K562 (cell line): ENCODE measurements around the gene GTSE1. TPM values are rescaled to one million over a fixed set of nuclear protein-coding genes. Genes with fewer than 3 reads are reported as not detected.

Source experiments
- ATAC-seq: fragments of 200-7000 bp; cut with Tn5 transposase; 3 replicates; pipeline ENCODE4 v1.9.1; 2020; ENCODE audit warnings: moderate library complexity
- Bru-seq: library from RNA; stranded (reverse); fragments of 400-500 nt; gene quantifications from one replicate; lab custom pipeline; 2021; lab: Mats Ljungman, UMichigan
- BruChase-seq, 2 experiments: library from RNA; stranded (reverse); fragments of 400-500 nt; gene quantifications; one replicate each; lab custom pipeline; 2021; lab: Mats Ljungman, UMichigan
- BruUV-seq: library from RNA; stranded (reverse); fragments of 400-500 nt; replicated peaks from 2 replicates; lab custom pipeline; 2021; lab: Mats Ljungman, UMichigan
- CTCF ChIA-PET: fragments of 300-600 bp; formaldehyde crosslinking; extraction: SDS; loops from one replicate; lab custom pipeline; 2021; ENCODE audit warnings: low intra/inter-chr PET ratio; lab: Yijun Ruan, JAX
- POLR2A ChIA-PET: fragments of 300-600, 350-650 bp; sonication (Branson Sonifier 250); formaldehyde crosslinking; extraction: SDS; loops from one replicate; lab custom pipeline; 2021; ENCODE audit warnings: antibody characterized with exemption, inconsistent platforms; lab: Yijun Ruan, JAX
- DNase-seq, 4 experiments: peaks; one replicate each; pipeline versions ENCODE4 v3.0.0 to v3.0.0-alpha.2; 2011 to 2018; ENCODE audit warnings: low spot score in 3 of 4, mixed read lengths in 3 of 4; ENCODE audit errors: extremely low read depth in 1 of 4
- FAIRE-seq: peaks from 2 replicates; lab custom pipeline; 2011; peaks lifted over from hg19 to GRCh38; lab: Jason Lieb, UNC
- H2AFZ ChIP-seq: 2 replicates; pipeline ENCODE4 v1.6.0; 2011; ENCODE audit warnings: low read depth, low read length, control low read depth, inconsistent platforms
- H3K27ac ChIP-seq: fragments of 200-600 bp; 3 replicates; pipeline ENCODE4 v1.8.0; 2011; ENCODE audit warnings: low read depth, mild to moderate bottlenecking, control low read depth, inconsistent platforms, low read length, moderate library complexity, mixed read lengths; ENCODE audit errors: extremely low read depth
- H3K27me3 ChIP-seq, 2 experiments: fragments of 300-600 bp in 1 of 2; 2 replicates in 1 of 2; 3 replicates in 1 of 2; pipeline versions ENCODE4 v1.6.0 to v1.8.0; 2011; ENCODE audit warnings: inconsistent platforms in 2 of 2, low read length in 2 of 2, mild to moderate bottlenecking in 1 of 2, mixed read lengths in 1 of 2, moderate library complexity in 1 of 2; ENCODE audit not compliant: control insufficient read depth in 2 of 2, insufficient read depth in 2 of 2
- H3K36me3 ChIP-seq: fragments of 300-600 bp; 3 replicates; pipeline ENCODE4 v1.8.0; 2011; ENCODE audit warnings: mild to moderate bottlenecking, low read length, inconsistent platforms; ENCODE audit not compliant: control insufficient read depth, insufficient read depth
- H3K4me1 ChIP-seq, 2 experiments: fragments of 200-600 bp in 1 of 2; replicated peaks in 1 of 2; 2 replicates in 1 of 2; 3 replicates in 1 of 2; pipeline versions ENCODE4 v1.5.1 to v1.8.0; 2011; ENCODE audit warnings: inconsistent platforms in 2 of 2, low read length in 2 of 2, mild to moderate bottlenecking in 1 of 2, mixed read lengths in 1 of 2, moderate library complexity in 1 of 2; ENCODE audit not compliant: control insufficient read depth in 2 of 2, insufficient read depth in 2 of 2
- H3K4me2 ChIP-seq: 2 replicates; pipeline ENCODE4 v1.6.1; 2011; ENCODE audit warnings: low read length, control low read depth, inconsistent platforms, mixed read lengths; ENCODE audit not compliant: insufficient read depth
- H3K4me3 ChIP-seq: fragments of 200-600 bp; sonication (generic), shearing (Covaris generic); 2 replicates; pipeline ENCODE4 v1.5.1; 2016; ENCODE audit warnings: control low read depth, inconsistent platforms
- H3K79me2 ChIP-seq: fragments of 200-600 bp; 3 replicates; pipeline ENCODE4 v1.8.0; 2011; ENCODE audit warnings: low read length, inconsistent platforms; ENCODE audit not compliant: control insufficient read depth, insufficient read depth
- H3K9ac ChIP-seq, 2 experiments: 2 replicates each; pipeline versions ENCODE4 v1.6.0 to v1.6.1; 2011; ENCODE audit warnings: low read depth in 2 of 2, low read length in 2 of 2, control low read depth in 1 of 2, inconsistent platforms in 1 of 2, mild to moderate bottlenecking in 1 of 2, mixed read lengths in 1 of 2; ENCODE audit not compliant: insufficient read depth in 1 of 2
- H3K9me1 ChIP-seq: one replicate; pipeline ENCODE4 v1.6.0; 2011; ENCODE audit warnings: inconsistent platforms, mild to moderate bottlenecking, low read length, moderate library complexity; ENCODE audit not compliant: control insufficient read depth, insufficient read depth
- H3K9me3 ChIP-seq: replicated peaks from 2 replicates; pipeline ENCODE4 v1.5.1; 2011; ENCODE audit warnings: low read depth, low read length, inconsistent platforms; ENCODE audit not compliant: control insufficient read depth, insufficient read depth
- H4K20me1 ChIP-seq: replicated peaks from 2 replicates; pipeline ENCODE4 v1.6.1; 2011; ENCODE audit warnings: low read length, inconsistent platforms, mixed read lengths; ENCODE audit not compliant: control insufficient read depth, insufficient read depth
- CHD2 ChIP-seq: IDR thresholded peaks from 2 replicates; pipeline ENCODE4 v1.6.1; 2011; ENCODE audit warnings: low read depth, low read length
- MTA1 ChIP-seq: fragments of 450-650 bp; IDR thresholded peaks from 2 replicates; pipeline ENCODE4 v1.6.1; 2017; ENCODE audit warnings: borderline replicate concordance
- SNRNP70 ChIP-seq: fragments of 200-400 bp; formaldehyde crosslinking; optimal IDR thresholded peaks from 2 replicates; pipeline ENCODE3; 2017; ENCODE audit warnings: low read depth, low read length
- TCFL5 ChIP-seq: fragments of 250-450 bp; sonication (Bioruptor Pico); conservative IDR thresholded peaks from 2 replicates; pipeline ENCODE4 v1.6.1; 2021; ENCODE audit warnings: mild to moderate bottlenecking, moderate library complexity, matching md5 sums
- TFE3 ChIP-seq: fragments of 450-650 bp; formaldehyde crosslinking; IDR thresholded peaks from 2 replicates; pipeline ENCODE4 v1.4.0; 2020; ENCODE audit warnings: mild to moderate bottlenecking, mixed read lengths
- ZKSCAN1 ChIP-seq: fragments of 150-350 bp; IDR thresholded peaks from 2 replicates; pipeline ENCODE4 v1.6.1; 2016; ENCODE audit warnings: low read depth, low read length
- WGBS: fragments of 100-300 bp; shearing (Covaris generic); methylation state at CpG from one replicate; pipeline ENCODE4 v1.1.6; 2016; ENCODE audit warnings: low coverage, mixed read lengths; ENCODE audit not compliant: insufficient coverage; ENCODE audit errors: missing lambda C conversion rate; 5-methylcytosine and 5-hydroxymethylcytosine counted together
- in situ Hi-C: fragments of 300-500 bp; cut with MboI; formaldehyde crosslinking; loops from 4 replicates; pipeline ENCODE4 v1.15.0; 2018; ENCODE audit warnings: inconsistent platforms, mixed read lengths
- intact Hi-C: fragments of 100-400 bp; cut with micrococcal nuclease; formaldehyde crosslinking; loops from 2 replicates; pipeline ENCODE4 v1.14.2; 2022
- long read RNA-seq, 3 experiments: library from polyadenylated mRNA in 2 of 3; library from RNA in 1 of 3; unstranded in 2 of 3; stranded (forward) in 1 of 3; transcript quantifications; one replicate each; pipeline ENCODE4 v2.0.0, GENCODE V29; 2019 to 2022
- polyA minus RNA-seq, 3 experiments: library from RNA; depleted of rRNA, polyadenylated mRNA; stranded (reverse); fragments of >200 nt; gene quantifications; 2 replicates each; pipeline ENCODE4 v1.2.3, GENCODE V29; 2011
- polyA plus RNA-seq, 8 experiments: library from polyadenylated mRNA; depleted of rRNA in 4 of 8; stranded (reverse) in 5 of 8; unstranded in 3 of 8; fragments of >200 nt; fragmentation: Nextera tagmentation in 2 of 8; fragmentation: Illumina TruSeq in 1 of 8; extraction: Ambion mirVana in 2 of 8; extraction: Trizol in 1 of 8; gene quantifications; 2 replicates each; pipeline versions ENCODE4 v1.2.1 to v1.2.3, GENCODE V29; 2011 to 2014; ENCODE audit warnings: inconsistent platforms in 1 of 8, missing spikeins in 1 of 8
- total RNA-seq, 7 experiments: library from RNA; depleted of rRNA in 6 of 7; stranded (reverse); fragments of >200 nt in 6 of 7; fragmentation: Illumina TruSeq in 2 of 7; extraction: Trizol in 2 of 7; gene quantifications; 2 replicates each; pipeline versions ENCODE4 v1.2.1 to v1.2.3, GENCODE V29; 2011 to 2021; ENCODE audit warnings: low replicate concordance in 1 of 7

Gene GTSE1, protein sequence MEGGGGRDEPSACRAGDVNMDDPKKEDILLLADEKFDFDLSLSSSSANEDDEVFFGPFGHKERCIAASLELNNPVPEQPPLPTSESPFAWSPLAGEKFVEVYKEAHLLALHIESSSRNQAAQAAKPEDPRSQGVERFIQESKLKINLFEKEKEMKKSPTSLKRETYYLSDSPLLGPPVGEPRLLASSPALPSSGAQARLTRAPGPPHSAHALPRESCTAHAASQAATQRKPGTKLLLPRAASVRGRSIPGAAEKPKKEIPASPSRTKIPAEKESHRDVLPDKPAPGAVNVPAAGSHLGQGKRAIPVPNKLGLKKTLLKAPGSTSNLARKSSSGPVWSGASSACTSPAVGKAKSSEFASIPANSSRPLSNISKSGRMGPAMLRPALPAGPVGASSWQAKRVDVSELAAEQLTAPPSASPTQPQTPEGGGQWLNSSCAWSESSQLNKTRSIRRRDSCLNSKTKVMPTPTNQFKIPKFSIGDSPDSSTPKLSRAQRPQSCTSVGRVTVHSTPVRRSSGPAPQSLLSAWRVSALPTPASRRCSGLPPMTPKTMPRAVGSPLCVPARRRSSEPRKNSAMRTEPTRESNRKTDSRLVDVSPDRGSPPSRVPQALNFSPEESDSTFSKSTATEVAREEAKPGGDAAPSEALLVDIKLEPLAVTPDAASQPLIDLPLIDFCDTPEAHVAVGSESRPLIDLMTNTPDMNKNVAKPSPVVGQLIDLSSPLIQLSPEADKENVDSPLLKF
- 29.5 and 46.4 TPM in 2 replicates for total RNA-seq (2011; cell fraction: chromatin; rRNA removed; ENCODE audit: low replicate concordance)
- total RNA-seq (2011; cell fraction: nucleolus; rRNA removed): 24.9 and 26.0 TPM in 2 replicates
- 25.7 and 26.0 TPM in 2 replicates for total RNA-seq (2011; cell fraction: nucleoplasm; rRNA removed)
- total RNA-seq (2014; rRNA removed): 12.6 and 15.1 TPM in 2 replicates
- total RNA-seq (2014; rRNA removed; fragmentation: Illumina TruSeq; extraction: Trizol): 7.8 and 8.6 TPM in 2 replicates
- 12.8 and 14.8 TPM in 2 replicates for total RNA-seq (2015; rRNA removed; fragmentation: Illumina TruSeq; extraction: Trizol)
- 20.5 and 22.5 TPM in 2 replicates for total RNA-seq (2021)
- 12.9 and 13.9 TPM in 2 replicates for polyA plus RNA-seq (2011; rRNA removed)
- polyA plus RNA-seq (2011; cell fraction: cytosol; rRNA removed): 13.1 and 14.9 TPM in 2 replicates
- polyA plus RNA-seq (2011; cell fraction: nucleus; rRNA removed): 16.7 and 24.3 TPM in 2 replicates
- 15.6 and 22.6 TPM in 2 replicates for polyA plus RNA-seq (2012)
- polyA plus RNA-seq (2014; fragmentation: Illumina TruSeq; extraction: Trizol): 17.2 and 18.0 TPM in 2 replicates
- 1 to 10 TPM; 2.5 to 3.5 TPM for polyA plus RNA-seq (2014; fragmentation: Nextera tagmentation; extraction: Ambion mirVana)
- 16.6 and 19.6 TPM in 2 replicates for polyA plus RNA-seq (2014; rRNA removed)
- polyA minus RNA-seq (2011; rRNA and poly(A)+ RNA removed): 6.6 and 6.7 TPM in 2 replicates
- 7.7 and 11.9 TPM in 2 replicates for polyA minus RNA-seq (2011; cell fraction: cytosol; rRNA and poly(A)+ RNA removed)
- polyA minus RNA-seq (2011; cell fraction: nucleus; rRNA and poly(A)+ RNA removed): 8.8 and 11.9 TPM in 2 replicates
- Bru-seq, nascent RNA: percentile 61 among the genes with signal in this experiment
- BruChase-seq, experiment 1, labeled RNA remaining after a 2-hour chase: percentile 68 among the genes with signal in this experiment
- BruChase-seq, experiment 2, labeled RNA remaining after a 6-hour chase: percentile 71 among the genes with signal in this experiment
- long read RNA-seq, experiment 1, transcript GTSE1-201 (12 exons, 3,112 nt): major isoform, 7 of 72 reads
- long read RNA-seq, experiment 1, partial matches to known transcripts: 40 of 72 reads
- long read RNA-seq, experiment 1, other reads (novel, unspliced or antisense): 25 of 72 reads
- long read RNA-seq, experiment 2, partial matches to known transcripts: 6 of 13 reads
- long read RNA-seq, experiment 2, other reads (novel, unspliced or antisense): 3 of 13 reads
- long read RNA-seq, experiment 3, partial matches to known transcripts: 6 of 12 reads
- long read RNA-seq, experiment 3, other reads (novel, unspliced or antisense): 4 of 12 reads

DNA sequence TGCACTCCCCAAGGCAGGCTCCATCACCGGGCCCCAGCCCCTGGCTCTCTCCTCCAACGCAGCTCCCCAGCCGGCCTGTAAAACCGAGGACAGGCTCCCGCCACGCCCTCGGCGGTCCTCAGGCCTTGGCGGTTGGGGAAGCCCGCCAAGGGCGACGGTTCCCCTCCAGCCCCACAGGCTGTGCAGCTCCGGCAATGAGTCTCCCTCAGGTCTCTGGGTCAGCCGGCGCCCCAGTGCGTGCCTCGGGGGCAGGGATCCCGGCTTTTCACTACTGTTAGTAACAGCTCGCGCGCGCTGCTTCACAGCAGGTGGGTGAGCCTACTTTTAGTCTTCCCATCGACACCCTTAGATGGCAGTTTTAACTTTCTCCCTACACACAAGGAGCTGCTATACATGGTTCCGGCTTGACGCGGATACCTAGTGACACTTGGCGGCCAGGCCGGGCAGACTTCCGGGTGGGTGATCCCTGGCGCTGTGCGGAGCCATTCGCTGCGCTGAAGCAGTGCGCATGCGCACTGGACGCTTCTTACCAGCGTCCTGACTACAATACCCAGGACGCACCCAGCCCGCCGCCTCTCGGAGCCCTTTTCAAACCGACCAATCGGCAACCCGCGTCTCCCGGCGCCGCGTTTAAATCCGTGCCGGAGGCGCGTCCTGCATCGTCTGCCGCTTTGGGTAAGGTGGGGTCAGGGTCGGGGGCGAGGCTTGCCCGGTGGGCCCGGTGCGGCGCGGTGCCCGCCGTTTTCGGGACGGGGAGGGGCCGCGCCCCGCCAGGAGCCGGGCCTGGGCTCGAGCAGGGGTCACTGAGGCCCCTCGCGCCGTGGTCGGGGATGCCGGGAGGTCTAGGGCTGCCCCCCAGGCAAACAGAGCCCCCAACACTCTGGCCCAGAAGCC lies at the start of gene GTSE1:
GTSE1 (plus strand) TSS at position 614 of the 894 bp plus-strand sequence. CDS start 531 bp downstream, outside the sequence.
- H3K27ac ChIP-seq: peak within 1 kb of the TSS; percentile 68
- peak; percentile 92 to 97 (median 94) for DNase-seq
- H2AFZ ChIP-seq: peak within 1 kb of the TSS; percentile 75
- ChIA-PET POLR2A (interaction anchor here (0.7 to 2.6 kb wide), 8 partner anchors 8 to 165 kb away, joined by 3 to 10 read pairs (median 4); no protein-coding TSS in a partner anchor), CTCF (interaction anchor here (0.6 kb wide), 1 partner anchor 174 kb away, joined by 4 read pairs; no protein-coding TSS in a partner anchor)
- H3K27me3 ChIP-seq: no peaks in the 10 kb centered on the region
- 1% methylated on average over 53 of the region's 76 CpGs for WGBS
- FAIRE-seq: peak; percentile 95
- H3K4me3 ChIP-seq: peak within 1 kb of the TSS; percentile 74
- H3K4me1 ChIP-seq: peaks cover 2 to 24% of the 10 kb centered on the region in 2 experiments; a peak in 4 of 5 replicates
- no peaks in the 10 kb centered on the region for H3K9me3 ChIP-seq
- intact Hi-C loops: loop anchor here (5.0 kb wide), 1 partner anchor 164 kb away; no protein-coding TSS in a partner anchor
- ATAC-seq: peak; percentile 97
- H3K9me1 ChIP-seq: no peaks in the 10 kb centered on the region
- peaks cover 32% of the 10 kb centered on the region; the same call in 2 of the 3 replicates for H3K36me3 ChIP-seq
- BruUV-seq: TSS peak; percentile 96
- no peaks in the 10 kb centered on the region for H4K20me1 ChIP-seq
- H3K9ac ChIP-seq: peak within 1 kb of the TSS; percentile 68 to 94
- H3K4me2 ChIP-seq: peak within 1 kb of the TSS; percentile 93
- peaks cover 17% of the 10 kb centered on the region for H3K79me2 ChIP-seq
- in situ Hi-C loops: no loop called here
- TF ChIP-seq MTA1 (0 out of 2 replicates have a peak, but pooled peaks have one; percentile 15), CHD2 (no peak), TCFL5 (CRISPR knock-in tag) (no peak), SNRNP70 (no peak), TFE3 (CRISPR knock-in tag) (no peak), ZKSCAN1 (peak; percentile 57)
